ENCODE results near the gene WNT9B.

DNA sequence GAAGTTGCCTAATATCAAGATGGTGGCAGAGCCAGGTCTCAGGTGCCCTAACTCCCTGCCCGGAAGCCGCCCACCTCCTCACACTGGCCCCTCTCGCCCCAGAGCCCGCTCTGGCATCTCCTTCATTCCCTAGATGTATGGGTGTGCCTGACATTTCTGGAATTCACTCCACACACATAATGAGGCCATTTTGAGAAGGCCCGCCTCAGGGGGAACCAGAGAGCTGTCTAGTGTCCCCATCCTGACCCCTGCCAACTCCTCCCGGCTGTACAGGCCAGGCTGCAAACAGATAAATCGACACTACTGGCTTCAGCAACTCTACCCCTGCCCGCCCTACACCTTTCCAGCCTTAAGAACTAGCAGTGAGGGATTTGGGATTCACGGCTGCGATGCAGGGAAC lies 40.5 kb upstream of the WNT9B start:
- TF ChIP-seq, protein P1, sequence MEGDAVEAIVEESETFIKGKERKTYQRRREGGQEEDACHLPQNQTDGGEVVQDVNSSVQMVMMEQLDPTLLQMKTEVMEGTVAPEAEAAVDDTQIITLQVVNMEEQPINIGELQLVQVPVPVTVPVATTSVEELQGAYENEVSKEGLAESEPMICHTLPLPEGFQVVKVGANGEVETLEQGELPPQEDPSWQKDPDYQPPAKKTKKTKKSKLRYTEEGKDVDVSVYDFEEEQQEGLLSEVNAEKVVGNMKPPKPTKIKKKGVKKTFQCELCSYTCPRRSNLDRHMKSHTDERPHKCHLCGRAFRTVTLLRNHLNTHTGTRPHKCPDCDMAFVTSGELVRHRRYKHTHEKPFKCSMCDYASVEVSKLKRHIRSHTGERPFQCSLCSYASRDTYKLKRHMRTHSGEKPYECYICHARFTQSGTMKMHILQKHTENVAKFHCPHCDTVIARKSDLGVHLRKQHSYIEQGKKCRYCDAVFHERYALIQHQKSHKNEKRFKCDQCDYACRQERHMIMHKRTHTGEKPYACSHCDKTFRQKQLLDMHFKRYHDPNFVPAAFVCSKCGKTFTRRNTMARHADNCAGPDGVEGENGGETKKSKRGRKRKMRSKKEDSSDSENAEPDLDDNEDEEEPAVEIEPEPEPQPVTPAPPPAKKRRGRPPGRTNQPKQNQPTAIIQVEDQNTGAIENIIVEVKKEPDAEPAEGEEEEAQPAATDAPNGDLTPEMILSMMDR (IDR thresholded peaks at IDR 0.05), result no peak
- TF ChIP-seq POLR2A (IDR thresholded peaks at IDR 0.05), result no peak
